ENCODE data around the gene FRMD1.

DNA sequence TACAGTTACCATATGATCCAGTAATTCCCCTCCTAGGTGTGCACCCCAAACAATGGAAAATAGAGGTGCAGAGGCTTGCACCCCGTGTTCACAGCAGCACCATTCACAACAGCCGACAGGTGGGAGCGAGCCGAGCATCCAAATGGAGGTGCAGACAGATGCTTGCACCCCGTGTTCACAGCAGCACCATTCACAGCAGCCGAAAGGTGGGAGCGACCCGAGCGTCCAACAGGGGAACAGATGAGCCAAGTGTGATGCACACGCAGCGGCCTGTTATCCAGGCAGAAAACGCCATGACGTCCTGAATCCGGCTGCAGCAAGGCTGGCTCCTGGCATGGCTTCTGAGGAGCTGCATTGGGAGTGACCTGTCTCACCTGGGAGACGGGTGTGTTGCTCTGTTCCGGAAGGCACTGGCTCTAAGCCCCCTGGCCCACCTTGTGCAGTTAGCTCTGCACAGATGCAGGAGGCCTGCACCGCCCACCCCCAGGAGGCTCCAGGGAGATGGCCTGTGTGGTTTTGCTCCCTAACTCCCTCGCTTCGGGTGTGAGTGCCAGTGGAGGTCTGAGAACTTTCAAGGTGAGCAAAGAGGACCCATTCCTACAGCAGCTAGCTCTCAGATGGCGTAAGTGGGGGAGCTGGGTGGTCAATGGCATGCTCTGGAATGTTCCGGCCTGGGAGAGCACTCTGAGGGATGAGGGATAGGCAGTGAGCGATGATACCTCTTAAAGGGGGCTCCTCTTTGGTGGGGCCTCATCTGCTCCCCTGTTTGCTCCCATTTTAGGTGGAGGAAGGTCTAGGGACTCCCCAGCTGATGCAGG is 47.8 kb upstream of the FRMD1 start:
- TF ChIP-seq, protein P1, sequence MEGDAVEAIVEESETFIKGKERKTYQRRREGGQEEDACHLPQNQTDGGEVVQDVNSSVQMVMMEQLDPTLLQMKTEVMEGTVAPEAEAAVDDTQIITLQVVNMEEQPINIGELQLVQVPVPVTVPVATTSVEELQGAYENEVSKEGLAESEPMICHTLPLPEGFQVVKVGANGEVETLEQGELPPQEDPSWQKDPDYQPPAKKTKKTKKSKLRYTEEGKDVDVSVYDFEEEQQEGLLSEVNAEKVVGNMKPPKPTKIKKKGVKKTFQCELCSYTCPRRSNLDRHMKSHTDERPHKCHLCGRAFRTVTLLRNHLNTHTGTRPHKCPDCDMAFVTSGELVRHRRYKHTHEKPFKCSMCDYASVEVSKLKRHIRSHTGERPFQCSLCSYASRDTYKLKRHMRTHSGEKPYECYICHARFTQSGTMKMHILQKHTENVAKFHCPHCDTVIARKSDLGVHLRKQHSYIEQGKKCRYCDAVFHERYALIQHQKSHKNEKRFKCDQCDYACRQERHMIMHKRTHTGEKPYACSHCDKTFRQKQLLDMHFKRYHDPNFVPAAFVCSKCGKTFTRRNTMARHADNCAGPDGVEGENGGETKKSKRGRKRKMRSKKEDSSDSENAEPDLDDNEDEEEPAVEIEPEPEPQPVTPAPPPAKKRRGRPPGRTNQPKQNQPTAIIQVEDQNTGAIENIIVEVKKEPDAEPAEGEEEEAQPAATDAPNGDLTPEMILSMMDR (IDR thresholded peaks at IDR 0.05): no peak
- TF ChIP-seq EP300 (IDR thresholded peaks at IDR 0.05; ENCODE audit: low read depth): no peak
- no peak for TF ChIP-seq POLR2AphosphoS5 (IDR thresholded peaks at IDR 0.05)
- no peak for TF ChIP-seq POLR2A (IDR thresholded peaks at IDR 0.05)

Data from transverse colon (tissue), 4 donors.